ENCODE measurements around the gene CYP26B1.

Gene CYP26B1

DNA sequence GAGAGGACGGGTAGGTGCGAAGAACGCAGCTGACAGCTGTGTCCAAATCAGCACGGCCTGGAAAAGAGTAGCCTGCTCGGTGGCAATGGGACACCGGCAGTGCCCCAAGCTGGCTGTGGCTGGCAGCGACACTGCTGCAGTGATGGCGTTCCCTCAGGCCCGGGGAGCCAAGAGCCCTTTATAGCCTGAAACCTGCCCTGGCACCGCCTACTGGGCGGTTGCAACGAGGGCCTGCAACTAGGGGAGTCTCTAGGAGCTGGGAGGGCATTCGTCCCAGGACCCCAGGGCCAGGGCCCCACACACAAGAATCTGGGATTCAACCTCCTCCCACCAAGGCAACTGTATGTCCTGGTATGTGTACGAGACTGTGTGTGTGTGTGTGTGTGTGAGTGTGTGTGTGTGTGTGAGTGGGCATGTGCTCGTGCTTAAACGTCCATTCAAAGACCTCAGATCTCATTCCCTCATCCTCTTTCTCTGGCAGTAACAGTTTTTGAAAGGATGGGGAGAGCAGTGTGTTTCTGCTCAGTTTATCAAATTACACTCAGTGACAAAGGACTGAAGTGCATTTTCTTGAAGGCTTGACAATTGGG lies 6.8 kb upstream of the CYP26B1 start:
- DNase-seq: no peak

DNA sequence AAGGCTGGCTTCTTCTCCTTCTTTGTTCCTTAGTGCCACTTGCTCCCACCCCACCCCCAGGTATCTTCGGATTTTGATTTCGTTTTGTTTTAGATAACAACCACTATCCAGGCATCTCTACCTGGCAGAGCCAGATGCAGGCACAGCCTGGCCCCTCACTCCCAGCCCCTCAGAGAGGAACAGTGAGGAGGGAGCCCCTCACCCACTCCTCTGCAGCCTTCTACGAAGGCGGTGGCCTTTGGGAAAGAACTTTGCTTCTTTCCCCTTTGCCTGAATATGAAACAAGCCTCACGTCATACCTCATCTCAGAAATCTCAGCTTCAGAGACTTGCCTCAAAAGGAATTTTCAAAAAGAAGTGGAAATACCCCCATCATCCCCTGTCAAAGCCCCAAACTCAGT lies 6.3 kb upstream of the CYP26B1 start:
- no peak for DNase-seq

- no peak for DNase-seq
These were observed 5.5 kb upstream of the CYP26B1 start for GRCh38 chr2:72153026-72153791.

- no peak for DNase-seq
These were observed 3.2 kb upstream of the CYP26B1 start for GRCh38 chr2:72150861-72151356.

- peak; percentile 60 for DNase-seq
These were observed 2.6 kb upstream of the CYP26B1 start for GRCh38 chr2:72150157-72150860.

GRCh38 chr2:72149556-72150156 lies 2.0 kb upstream of the CYP26B1 start:
- DNase-seq: no peak

GRCh38 chr2:72148837-72149555 lies 1.3 kb upstream of the CYP26B1 start:
- DNase-seq: no peak

DNA sequence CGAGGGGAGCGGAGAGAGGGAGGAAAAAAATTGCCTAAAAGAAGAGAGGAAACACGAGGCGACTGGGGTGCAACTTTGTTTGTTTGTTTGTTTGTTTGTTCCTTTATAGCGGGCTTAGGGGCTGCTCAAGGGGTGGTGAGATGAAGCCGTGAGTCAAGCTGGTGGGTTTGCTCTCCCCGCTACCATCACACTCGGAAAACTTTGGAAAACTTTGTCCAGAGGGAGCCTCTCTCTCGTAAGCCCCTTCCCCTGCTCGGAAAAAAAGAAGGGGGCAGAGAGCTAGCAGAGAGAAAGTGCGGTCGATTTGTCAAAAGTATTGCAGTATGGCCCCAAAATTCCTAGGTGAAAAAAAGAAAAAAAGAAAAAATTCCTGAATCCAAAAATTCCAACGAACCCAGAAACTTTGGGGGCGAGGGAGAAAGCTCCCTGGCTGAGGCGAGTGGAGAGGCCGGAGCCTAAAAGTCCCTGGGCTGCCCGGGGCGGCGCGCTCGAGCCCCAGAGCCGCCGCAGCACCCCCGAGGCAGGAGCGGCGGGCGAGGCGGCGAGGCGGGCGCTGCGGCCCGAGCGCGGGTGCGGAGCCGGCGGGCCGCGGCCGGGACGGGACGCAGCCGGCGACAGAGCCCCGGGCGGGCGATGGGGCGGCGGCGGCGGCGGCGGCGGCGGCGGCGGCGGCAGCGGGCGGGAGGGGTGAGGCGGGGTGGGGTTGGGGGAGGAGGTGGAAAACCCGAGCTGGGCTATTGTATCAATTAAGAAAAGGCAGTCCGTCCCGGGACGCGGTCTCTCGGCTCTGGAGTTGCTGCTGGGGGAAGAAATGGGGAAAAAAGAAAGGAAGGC lies 558 bp upstream of the CYP26B1 start:
- DNase-seq: peak; percentile 8

DNA sequence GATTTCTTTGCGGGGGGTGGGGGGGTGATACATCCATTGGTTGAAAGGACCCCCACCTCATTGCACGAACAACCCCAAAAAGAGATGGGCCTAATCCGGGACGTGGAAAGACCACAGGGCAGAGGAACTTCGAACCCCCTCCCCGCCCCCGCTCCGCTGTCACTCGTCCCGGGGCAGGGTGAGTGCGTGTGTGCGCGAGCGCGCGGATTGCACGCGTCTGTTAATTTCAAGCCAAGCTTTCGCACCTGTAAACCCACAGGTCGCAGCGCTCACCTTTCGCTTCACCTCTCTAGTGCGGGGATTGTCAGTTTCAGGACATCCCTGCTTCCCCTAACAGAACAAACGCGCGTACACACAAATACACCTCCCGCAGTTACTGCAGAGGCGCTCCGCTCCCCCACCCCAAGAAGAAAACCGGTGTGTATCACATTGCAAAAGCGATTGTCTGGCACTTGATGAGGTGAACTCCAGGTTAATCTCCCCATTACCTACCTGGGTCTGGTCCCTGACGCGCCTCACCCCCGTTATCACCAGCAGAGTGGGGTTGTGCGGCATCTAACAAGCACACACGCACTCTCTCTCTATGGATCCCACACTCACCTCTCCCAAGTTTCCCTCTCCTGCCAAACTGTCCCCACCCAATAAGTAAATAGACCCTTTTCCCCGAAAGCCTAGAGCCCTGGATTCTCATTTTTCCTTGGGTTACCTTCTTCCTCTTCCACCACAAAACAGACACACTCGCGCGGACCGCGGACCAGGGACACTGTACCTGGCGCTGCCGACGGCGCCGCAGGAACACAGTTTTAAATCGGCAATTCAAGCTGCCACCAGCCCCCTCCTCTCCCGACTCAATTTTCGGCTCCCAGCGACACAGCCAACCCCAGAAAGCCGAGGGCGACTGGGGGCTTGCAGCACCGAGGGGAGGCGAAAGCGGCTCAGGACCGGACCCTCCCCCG lies 1.0 kb downstream of the CYP26B1 start:
- DNase-seq: no peak

- no peak for DNase-seq
These were observed 1.9 kb downstream of the CYP26B1 start for GRCh38 chr2:72145658-72146329.

- no peak for DNase-seq
These were observed 2.4 kb downstream of the CYP26B1 start for GRCh38 chr2:72145289-72145657.

- no peak for DNase-seq
These were observed 2.9 kb downstream of the CYP26B1 start for GRCh38 chr2:72144632-72145288.

- DNase-seq: no peak
These were observed 3.4 kb downstream of the CYP26B1 start for GRCh38 chr2:72144274-72144631.

DNA sequence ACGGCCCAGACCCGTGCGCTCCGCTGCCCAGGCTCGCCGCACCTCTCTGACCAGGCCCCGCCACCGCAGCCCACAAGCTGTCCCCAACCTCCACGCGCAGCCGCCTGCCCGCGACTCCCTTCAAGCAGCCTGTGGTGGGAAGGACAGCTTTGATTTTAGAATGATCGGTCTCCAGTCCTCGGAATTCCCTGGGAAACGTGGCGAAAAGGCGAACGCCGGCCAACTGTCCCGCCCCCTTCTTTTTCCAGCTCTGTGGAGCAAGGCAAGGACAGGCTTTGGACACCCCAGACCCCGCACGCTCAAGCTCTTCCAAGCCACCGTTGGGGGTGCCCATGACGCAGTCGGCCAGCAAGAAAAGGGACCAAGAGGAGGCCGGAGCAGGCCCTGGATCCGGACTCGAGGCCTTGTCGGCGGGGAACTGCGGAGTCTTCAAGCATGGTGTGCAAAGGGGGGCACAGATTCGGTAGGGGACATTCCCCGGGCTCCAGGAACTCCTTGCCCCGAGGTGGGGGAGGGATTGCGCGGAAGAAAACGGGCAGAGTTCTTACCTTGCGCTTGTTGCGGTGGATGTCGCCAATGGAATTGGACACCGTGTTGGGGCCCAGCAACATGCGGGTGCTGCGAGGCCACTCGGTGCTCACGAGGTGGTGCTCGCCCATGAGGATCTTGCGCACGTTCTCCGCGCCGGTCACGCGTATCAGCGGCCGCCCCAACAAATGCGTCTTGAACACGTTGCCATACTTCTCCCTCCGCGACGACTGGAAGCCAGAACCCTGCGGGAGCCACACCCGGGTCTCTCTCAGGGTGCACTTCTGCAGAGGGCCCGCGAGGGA lies 4.0 kb downstream of the CYP26B1 start:
- no peak for DNase-seq

- DNase-seq: no peak
These were observed 4.9 kb downstream of the CYP26B1 start for GRCh38 chr2:72142570-72143440.

- no peak for DNase-seq
These were observed 5.7 kb downstream of the CYP26B1 start for GRCh38 chr2:72141881-72142451.

GRCh38 chr2:72141032-72141645 lies 6.5 kb downstream of the CYP26B1 start:
- DNase-seq: no peak

All from HCEC 1CT (cell line).